ENCODE data around the gene LCLAT1.

Gene LCLAT1

GRCh38 chr2:30439296-30439695, 7.8 kb upstream of the LCLAT1 start:
- ChIA-PET CTCF (no interaction called here), POLR2A (no interaction called here)
- Histone ChIP-seq H3K9me3 (ENCODE audit: control insufficient read depth, insufficient read depth, low read depth, low read length) (no peaks in the 10 kb centered on the region), H3K27ac (ENCODE audit: extremely low read depth, low read depth, low read length) (no peak overlapping the region), H3K4me3 (ENCODE audit: low read depth, low read length) (no peak overlapping the region), H3K36me3 (ENCODE audit: control insufficient read depth in 2 of 2, insufficient read depth in 1 of 2, low read length in 2 of 2) (no peaks in the 10 kb centered on the region), H3K4me1 (ENCODE audit: control insufficient read depth, insufficient read depth, low read length) (no peaks in the 10 kb centered on the region)
- TF ChIP-seq ZNF311 (tag by site-specific recombination; IDR thresholded peaks at IDR 0.05; ENCODE audit: borderline replicate concordance) (no peak), ZNF133 (tag by site-specific recombination; IDR thresholded peaks at IDR 0.05) (no peak), ZNF544 (tag by site-specific recombination; IDR thresholded peaks at IDR 0.05) (no peak), ZBTB1 (tag by site-specific recombination; IDR thresholded peaks at IDR 0.05) (no peak), MYNN (tag by site-specific recombination; IDR thresholded peaks at IDR 0.05; ENCODE audit: borderline replicate concordance) (no peak), GLIS1 (tag by site-specific recombination; IDR thresholded peaks at IDR 0.05) (no peak), ZNF169 (tag by site-specific recombination; IDR thresholded peaks at IDR 0.05) (no peak), AEBP2 (tag by site-specific recombination; IDR thresholded peaks at IDR 0.05; ENCODE audit: borderline replicate concordance) (no peak), SETDB1 (IDR thresholded peaks at IDR 0.05; ENCODE audit: insufficient read length, low read length) (no peak), ZNF24 (tag by site-specific recombination; IDR thresholded peaks at IDR 0.05) (no peak), ZNF514 (tag by site-specific recombination; IDR thresholded peaks at IDR 0.05) (no peak), ZNF747 (tag by site-specific recombination; IDR thresholded peaks at IDR 0.05) (no peak), ZBTB17 (tag by site-specific recombination; IDR thresholded peaks at IDR 0.05) (no peak), ZBTB8A (tag by site-specific recombination; IDR thresholded peaks at IDR 0.05) (no peak)
- TF ChIP-seq, protein P1, sequence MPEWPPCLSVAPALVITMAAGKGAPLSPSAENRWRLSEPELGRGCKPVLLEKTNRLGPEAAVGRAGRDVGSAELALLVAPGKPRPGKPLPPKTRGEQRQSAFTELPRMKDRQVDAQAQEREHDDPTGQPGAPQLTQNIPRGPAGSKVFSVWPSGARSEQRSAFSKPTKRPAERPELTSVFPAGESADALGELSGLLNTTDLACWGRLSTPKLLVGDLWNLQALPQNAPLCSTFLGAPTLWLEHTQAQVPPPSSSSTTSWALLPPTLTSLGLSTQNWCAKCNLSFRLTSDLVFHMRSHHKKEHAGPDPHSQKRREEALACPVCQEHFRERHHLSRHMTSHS (tag by site-specific recombination; IDR thresholded peaks at IDR 0.05), result no peak
- TF ChIP-seq, protein P2, sequence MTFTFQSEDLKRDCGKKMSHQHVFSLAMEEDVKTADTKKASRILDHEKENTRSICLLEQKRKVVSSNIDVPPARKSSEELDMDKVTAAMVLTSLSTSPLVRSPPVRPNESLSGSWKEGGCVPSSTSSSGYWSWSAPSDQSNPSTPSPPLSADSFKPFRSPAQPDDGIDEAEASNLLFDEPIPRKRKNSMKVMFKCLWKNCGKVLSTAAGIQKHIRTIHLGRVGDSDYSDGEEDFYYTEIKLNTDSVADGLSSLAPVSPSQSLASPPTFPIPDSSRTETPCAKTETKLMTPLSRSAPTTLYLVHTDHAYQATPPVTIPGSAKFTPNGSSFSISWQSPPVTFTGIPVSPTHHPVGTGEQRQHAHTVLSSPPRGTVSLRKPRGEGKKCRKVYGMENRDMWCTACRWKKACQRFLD (tag by site-specific recombination; IDR thresholded peaks at IDR 0.05), result no peak
- TF ChIP-seq, protein P3, sequence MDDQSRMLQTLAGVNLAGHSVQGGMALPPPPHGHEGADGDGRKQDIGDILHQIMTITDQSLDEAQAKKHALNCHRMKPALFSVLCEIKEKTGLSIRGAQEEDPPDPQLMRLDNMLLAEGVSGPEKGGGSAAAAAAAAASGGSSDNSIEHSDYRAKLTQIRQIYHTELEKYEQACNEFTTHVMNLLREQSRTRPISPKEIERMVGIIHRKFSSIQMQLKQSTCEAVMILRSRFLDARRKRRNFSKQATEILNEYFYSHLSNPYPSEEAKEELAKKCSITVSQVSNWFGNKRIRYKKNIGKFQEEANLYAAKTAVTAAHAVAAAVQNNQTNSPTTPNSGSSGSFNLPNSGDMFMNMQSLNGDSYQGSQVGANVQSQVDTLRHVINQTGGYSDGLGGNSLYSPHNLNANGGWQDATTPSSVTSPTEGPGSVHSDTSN (CRISPR knock-in tag; IDR thresholded peaks at IDR 0.05), result no peak
- TF ChIP-seq, protein P4, sequence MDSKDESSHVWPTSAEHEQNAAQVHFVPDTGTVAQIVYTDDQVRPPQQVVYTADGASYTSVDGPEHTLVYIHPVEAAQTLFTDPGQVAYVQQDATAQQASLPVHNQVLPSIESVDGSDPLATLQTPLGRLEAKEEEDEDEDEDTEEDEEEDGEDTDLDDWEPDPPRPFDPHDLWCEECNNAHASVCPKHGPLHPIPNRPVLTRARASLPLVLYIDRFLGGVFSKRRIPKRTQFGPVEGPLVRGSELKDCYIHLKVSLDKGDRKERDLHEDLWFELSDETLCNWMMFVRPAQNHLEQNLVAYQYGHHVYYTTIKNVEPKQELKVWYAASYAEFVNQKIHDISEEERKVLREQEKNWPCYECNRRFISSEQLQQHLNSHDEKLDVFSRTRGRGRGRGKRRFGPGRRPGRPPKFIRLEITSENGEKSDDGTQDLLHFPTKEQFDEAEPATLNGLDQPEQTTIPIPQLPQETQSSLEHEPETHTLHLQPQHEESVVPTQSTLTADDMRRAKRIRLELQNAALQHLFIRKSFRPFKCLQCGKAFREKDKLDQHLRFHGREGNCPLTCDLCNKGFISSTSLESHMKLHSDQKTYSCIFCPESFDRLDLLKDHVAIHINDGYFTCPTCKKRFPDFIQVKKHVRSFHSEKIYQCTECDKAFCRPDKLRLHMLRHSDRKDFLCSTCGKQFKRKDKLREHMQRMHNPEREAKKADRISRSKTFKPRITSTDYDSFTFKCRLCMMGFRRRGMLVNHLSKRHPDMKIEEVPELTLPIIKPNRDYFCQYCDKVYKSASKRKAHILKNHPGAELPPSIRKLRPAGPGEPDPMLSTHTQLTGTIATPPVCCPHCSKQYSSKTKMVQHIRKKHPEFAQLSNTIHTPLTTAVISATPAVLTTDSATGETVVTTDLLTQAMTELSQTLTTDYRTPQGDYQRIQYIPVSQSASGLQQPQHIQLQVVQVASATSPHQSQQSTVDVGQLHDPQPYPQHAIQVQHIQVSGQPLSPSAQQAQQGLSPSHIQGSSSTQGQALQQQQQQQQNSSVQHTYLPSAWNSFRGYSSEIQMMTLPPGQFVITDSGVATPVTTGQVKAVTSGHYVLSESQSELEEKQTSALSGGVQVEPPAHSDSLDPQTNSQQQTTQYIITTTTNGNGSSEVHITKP (tag by site-specific recombination; IDR thresholded peaks at IDR 0.05), result no peak

DNA sequence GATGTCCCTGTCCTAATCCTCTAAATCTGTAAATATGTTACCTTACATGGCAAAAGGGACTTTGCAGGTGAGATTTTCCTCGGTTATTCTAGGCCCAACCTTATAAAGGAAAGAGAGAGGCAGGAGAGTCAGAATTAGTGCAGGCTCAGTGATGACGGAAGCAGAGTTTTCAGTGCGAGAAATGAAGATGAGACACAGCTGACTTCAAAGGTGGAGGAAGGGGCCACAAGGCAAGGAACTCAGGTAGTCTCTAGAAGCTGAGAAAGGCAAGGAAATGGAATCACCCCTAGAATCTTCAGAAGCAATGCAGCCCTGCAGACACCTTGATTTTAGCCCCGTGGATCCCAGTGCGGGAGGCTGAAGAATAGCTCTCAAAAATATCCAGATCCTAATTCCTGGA, 7.2 kb upstream of the LCLAT1 start:
- Histone ChIP-seq H3K27ac (ENCODE audit: extremely low read depth, low read depth, low read length) (no peak overlapping the region), H3K4me3 (ENCODE audit: low read depth, low read length) (no peak overlapping the region), H3K36me3 (ENCODE audit: control insufficient read depth in 2 of 2, insufficient read depth in 1 of 2, low read length in 2 of 2) (no peaks in the 10 kb centered on the region), H3K9me3 (ENCODE audit: control insufficient read depth, insufficient read depth, low read depth, low read length) (no peaks in the 10 kb centered on the region), H3K4me1 (ENCODE audit: control insufficient read depth, insufficient read depth, low read length) (no peaks in the 10 kb centered on the region)
- ChIA-PET CTCF (no interaction called here), POLR2A (no interaction called here)
- TF ChIP-seq ZNF404 (tag by site-specific recombination; IDR thresholded peaks at IDR 0.05) (no peak), ZNF239 (tag by site-specific recombination; IDR thresholded peaks at IDR 0.05) (no peak), KLF1 (tag by site-specific recombination; IDR thresholded peaks at IDR 0.05) (no peak), PRDM6 (tag by site-specific recombination; IDR thresholded peaks at IDR 0.05) (no peak), ZNF223 (tag by site-specific recombination; IDR thresholded peaks at IDR 0.05) (no peak)

All from HEK293 (cell line).